Neural progenitor cell (in vitro differentiated cells): Measurements from ENCODE around the gene ST8SIA3. TPM values are rescaled to one million over a fixed set of nuclear protein-coding genes. Genes with fewer than 3 reads are reported as not detected.

ENCODE experiments used
- DNase-seq: peaks from one replicate; pipeline ENCODE4 v3.0.0-alpha.2; 2016; ENCODE audit warnings: low spot score
- H2AFZ ChIP-seq: fragments of 200-600 bp; sonication (generic); replicated peaks from 2 replicates; pipeline ENCODE4 v1.6.1; 2016; ENCODE audit warnings: antibody characterized with exemption
- H3F3A ChIP-seq: fragments of 200-600 bp; sonication (generic); 2 replicates; pipeline ENCODE4 v1.6.1; 2016; ENCODE audit warnings: antibody characterized with exemption, low read depth
- H3K27ac ChIP-seq: fragments of 200-600 bp; sonication (generic); 2 replicates; pipeline ENCODE4 v1.5.1; 2016; ENCODE audit warnings: mild to moderate bottlenecking
- H3K27me3 ChIP-seq: fragments of 200-600 bp; sonication (generic); 2 replicates; pipeline ENCODE4 v1.6.1; 2016; ENCODE audit warnings: mild to moderate bottlenecking, moderate library complexity
- H3K36me3 ChIP-seq: fragments of 200-600 bp; sonication (generic); 2 replicates; pipeline ENCODE4 v1.5.1; 2016
- H3K4me1 ChIP-seq: fragments of 200-600 bp; sonication (generic); 2 replicates; pipeline ENCODE4 v1.6.1; 2016; ENCODE audit warnings: mixed run types
- H3K4me2 ChIP-seq: fragments of 200-600 bp; sonication (generic); 2 replicates; pipeline ENCODE4 v1.6.1; 2016
- H3K4me3 ChIP-seq: fragments of 200-600 bp; sonication (generic); 2 replicates; pipeline ENCODE4 v1.5.1; 2016
- H3K79me2 ChIP-seq: fragments of 200-600 bp; sonication (generic); 2 replicates; pipeline ENCODE4 v1.6.1; 2016; ENCODE audit warnings: low read depth
- H3K9ac ChIP-seq: fragments of 200-600 bp; sonication (generic); 2 replicates; pipeline ENCODE4 v1.6.1; 2016
- H3K9me3 ChIP-seq: fragments of 200-600 bp; sonication (generic); 2 replicates; pipeline ENCODE4 v1.5.1; 2016; ENCODE audit warnings: low read depth
- H4K20me1 ChIP-seq: fragments of 200-600 bp; sonication (generic); 2 replicates; pipeline ENCODE4 v1.6.1; 2016; ENCODE audit warnings: low read depth
- H3K27ac Mint-ChIP-seq: 3 replicates; pipeline ENCODE4 v1.8.0; 2021; ENCODE audit warnings: mixed read lengths
- H3K27me3 Mint-ChIP-seq: 2 replicates; pipeline ENCODE4 v1.8.0; 2022; ENCODE audit warnings: low read depth, mild to moderate bottlenecking, inconsistent platforms, moderate library complexity, mixed read lengths; ENCODE audit not compliant: insufficient read depth
- H3K36me3 Mint-ChIP-seq: 3 replicates; pipeline ENCODE4 v1.8.0; 2021; ENCODE audit warnings: mixed read lengths
- H3K4me1 Mint-ChIP-seq: 3 replicates; pipeline ENCODE4 v1.8.0; 2021; ENCODE audit warnings: mixed read lengths
- H3K4me3 Mint-ChIP-seq: 3 replicates; pipeline ENCODE4 v1.8.0; 2021; ENCODE audit warnings: mild to moderate bottlenecking, moderate library complexity, mixed read lengths
- H3K9me3 Mint-ChIP-seq: 3 replicates; pipeline ENCODE4 v1.8.0; 2020; ENCODE audit warnings: mixed read lengths
- CTCF ChIP-seq: fragments of 200-600 bp; sonication (generic); IDR thresholded peaks from 2 replicates; pipeline ENCODE4 v1.5.1; 2017; ENCODE audit warnings: antibody characterized with exemption, mild to moderate bottlenecking
- EZH2 ChIP-seq: fragments of 200-600 bp; sonication (generic); IDR thresholded peaks from 2 replicates; pipeline ENCODE4 v1.6.1; 2017; ENCODE audit warnings: antibody characterized with exemption, mild to moderate bottlenecking, moderate library complexity
- EZH2phosphoT487 ChIP-seq: fragments of 200-600 bp; sonication (generic); IDR thresholded peaks from 2 replicates; pipeline ENCODE4 v1.6.1; 2017; ENCODE audit warnings: antibody characterized with exemption
- total RNA-seq: library from RNA; depleted of rRNA; stranded (reverse); fragments of >200 nt; gene quantifications from 2 replicates; pipeline ENCODE4 v1.2.3, GENCODE V29; 2015; ENCODE audit warnings: low replicate concordance

The ST8SIA3 gene
- total RNA-seq, 1 donor from 2014 or later, result 1.2 TPM

DNA sequence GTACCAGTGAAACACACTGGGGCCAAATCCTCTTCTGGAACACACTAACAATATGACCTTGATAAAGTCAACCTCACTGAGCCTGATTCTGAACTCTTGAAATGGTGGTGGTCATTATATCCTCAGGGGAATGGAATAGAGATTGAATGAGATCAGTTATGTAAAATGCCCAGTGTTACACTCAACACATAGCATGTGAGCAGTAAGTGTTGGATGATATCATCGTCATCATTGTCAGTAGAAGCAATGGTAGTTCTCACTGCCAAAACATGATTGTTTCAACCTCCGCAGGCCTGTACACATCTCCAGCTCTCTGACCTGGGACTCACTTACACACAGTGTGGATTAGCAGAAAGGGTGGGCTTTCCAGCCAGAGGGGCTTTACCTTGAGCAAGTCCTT, 5.5 kb upstream of the ST8SIA3 start:
- H3K4me2 ChIP-seq, result no peak overlapping the region
- DNase-seq, result no peak
- H3K9me3 ChIP-seq, result no peaks in the 10 kb centered on the region
- Mint-ChIP-seq H3K27me3 (peaks cover 24% of the 10 kb centered on the region), H3K36me3 (no peaks in the 10 kb centered on the region), H3K4me1 (peaks cover 3% of the 10 kb centered on the region), H3K27ac (no peak overlapping the region), H3K4me3 (no peak overlapping the region), H3K9me3 (no peaks in the 10 kb centered on the region)
- H4K20me1 ChIP-seq, result no peaks in the 10 kb centered on the region
- no peaks in the 10 kb centered on the region for H3K4me1 ChIP-seq
- no peak overlapping the region for H2AFZ ChIP-seq
- TF ChIP-seq EZH2phosphoT487, result no peak
- TF ChIP-seq CTCF, result no peak
- no peak for TF ChIP-seq EZH2
- H3K27me3 ChIP-seq, result peaks cover 28% of the 10 kb centered on the region
- H3F3A ChIP-seq, result no peaks in the 10 kb centered on the region
- H3K36me3 ChIP-seq, result no peaks in the 10 kb centered on the region
- H3K9ac ChIP-seq, result no peak overlapping the region
- H3K79me2 ChIP-seq, result no peaks in the 10 kb centered on the region
- H3K27ac ChIP-seq, result no peak overlapping the region
- no peak overlapping the region for H3K4me3 ChIP-seq

DNA sequence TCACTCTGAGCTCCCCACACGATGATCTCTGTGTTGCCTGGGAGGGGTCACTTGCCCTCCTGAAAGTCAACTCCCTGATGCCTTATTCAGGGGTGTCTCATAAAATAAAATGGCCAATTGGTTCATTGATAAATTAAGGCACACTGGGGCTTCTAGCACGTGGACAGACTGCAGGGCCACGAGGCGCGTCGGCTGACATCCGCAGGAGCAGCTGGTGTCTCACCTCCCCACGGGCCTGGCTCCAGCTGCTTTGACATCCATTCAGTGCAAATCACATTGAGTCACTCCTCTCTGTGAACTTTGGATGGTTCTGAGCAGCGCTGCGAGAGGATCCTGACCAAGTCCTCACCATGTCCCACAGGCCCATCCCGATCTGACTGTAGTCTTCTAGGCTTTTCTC, 4.6 kb upstream of the ST8SIA3 start:
- no peak overlapping the region for H3K27ac Mint-ChIP-seq
- H3K9ac ChIP-seq, result no peak overlapping the region
- no peaks in the 10 kb centered on the region for H3K36me3 ChIP-seq
- H3K4me3 ChIP-seq, result no peak overlapping the region
- no peak overlapping the region for H2AFZ ChIP-seq
- peaks cover 28% of the 10 kb centered on the region for H3K27me3 Mint-ChIP-seq
- H3K9me3 ChIP-seq, result no peaks in the 10 kb centered on the region
- H3K27me3 ChIP-seq, result peaks cover 33% of the 10 kb centered on the region
- no peaks in the 10 kb centered on the region for H3K79me2 ChIP-seq
- peaks cover 3% of the 10 kb centered on the region for H3K4me1 Mint-ChIP-seq
- no peak overlapping the region for H3K27ac ChIP-seq
- H3K4me3 Mint-ChIP-seq, result no peak overlapping the region
- no peak overlapping the region for H3K4me2 ChIP-seq
- no peaks in the 10 kb centered on the region for H3K9me3 Mint-ChIP-seq
- H3F3A ChIP-seq, result peaks cover 2% of the 10 kb centered on the region
- no peak for DNase-seq
- H3K4me1 ChIP-seq, result no peaks in the 10 kb centered on the region
- H4K20me1 ChIP-seq, result no peaks in the 10 kb centered on the region
- no peaks in the 10 kb centered on the region for H3K36me3 Mint-ChIP-seq
- no peak for TF ChIP-seq EZH2
- no peak for TF ChIP-seq EZH2phosphoT487
- no peak for TF ChIP-seq CTCF

DNA sequence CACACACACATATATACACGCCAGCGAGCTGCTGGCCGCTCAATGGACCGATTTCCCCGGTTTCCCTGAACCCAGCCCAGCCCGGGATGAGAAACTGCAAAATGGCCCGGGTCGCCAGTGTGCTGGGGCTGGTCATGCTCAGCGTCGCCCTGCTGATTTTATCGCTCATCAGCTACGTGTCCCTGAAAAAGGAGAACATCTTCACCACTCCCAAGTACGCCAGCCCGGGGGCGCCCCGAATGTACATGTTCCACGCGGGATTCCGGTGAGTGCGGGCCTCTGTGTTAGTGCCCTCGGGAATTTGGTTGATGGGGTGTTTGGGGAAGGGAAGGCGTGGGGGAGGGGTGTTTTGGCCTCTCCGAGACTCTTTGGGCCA, 392 bp downstream of the ST8SIA3 start:
- Histone ChIP-seq H3K36me3 (no peaks in the 10 kb centered on the region), H4K20me1 (no peaks in the 10 kb centered on the region), H3K9me3 (no peaks in the 10 kb centered on the region), H3F3A (peaks cover 19% of the 10 kb centered on the region), H3K4me3 (peak overlapping the region; percentile 65), H3K4me1 (peaks cover 4% of the 10 kb centered on the region), H3K27me3 (peaks cover 53% of the 10 kb centered on the region), H3K9ac (no peak overlapping the region), H3K4me2 (peak overlapping the region; percentile 98), H3K27ac (no peak overlapping the region), H2AFZ (peak overlapping the region; percentile 86), H3K79me2 (no peaks in the 10 kb centered on the region)
- H3K27ac Mint-ChIP-seq, result no peak overlapping the region
- TF ChIP-seq EZH2phosphoT487 (no peak), CTCF (no peak)
- peak overlapping the region; percentile 90 for H3K4me3 Mint-ChIP-seq
- peaks cover 45% of the 10 kb centered on the region for H3K27me3 Mint-ChIP-seq
- H3K9me3 Mint-ChIP-seq, result peaks cover 2% of the 10 kb centered on the region
- H3K4me1 Mint-ChIP-seq, result peaks cover 10% of the 10 kb centered on the region
- DNase-seq, result peak; percentile 52
- no peaks in the 10 kb centered on the region for H3K36me3 Mint-ChIP-seq
